Gastrocnemius medialis (tissue), 4 donors: ENCODE measurements around the gene BRS3.

ENCODE experiments used
- POLR2A ChIP-seq, 2 donors: fragments of 450-650 bp; IDR thresholded peaks; one replicate each; pipeline ENCODE4 v1.6.1; 2017; ENCODE audit warnings: antibody characterized with exemption in 2 of 2, mild to moderate bottlenecking in 2 of 2, moderate library complexity in 2 of 2
- TF ChIP-seq, protein P1 (sequence below), 5 experiments: fragments of 450-650 bp in 3 of 5; fragments of 200-600 bp in 2 of 5; sonication (generic) in 2 of 5; IDR thresholded peaks in 4 of 5; conservative IDR thresholded peaks in 1 of 5; 1 replicate in 4 of 5; 2 replicates in 1 of 5; pipeline ENCODE4 v1.5.1; 2016 to 2019; ENCODE audit warnings: antibody characterized with exemption in 5 of 5, mild to moderate bottlenecking in 3 of 5, moderate library complexity in 3 of 5

DNA sequence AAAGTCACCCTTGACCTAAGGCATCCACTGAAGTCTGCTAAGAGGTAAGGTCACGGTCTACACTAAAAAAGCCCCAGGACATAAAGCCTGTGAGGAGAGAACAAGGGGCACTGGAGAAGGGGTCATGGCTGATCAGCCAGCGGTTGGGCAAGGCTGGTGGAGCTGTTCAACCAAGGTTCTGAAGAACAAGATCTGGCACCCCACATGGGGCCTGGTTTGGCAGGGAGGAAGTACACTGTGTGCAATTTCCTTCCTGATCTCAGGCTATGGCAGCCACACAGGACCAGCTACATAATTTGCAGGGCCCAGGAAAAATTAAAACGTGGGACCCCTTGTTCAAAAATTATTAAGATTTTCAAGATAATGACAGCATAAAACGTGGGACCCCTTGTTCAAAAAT lies 14.1 kb upstream of the BRS3 start:
- TF ChIP-seq, protein P1, sequence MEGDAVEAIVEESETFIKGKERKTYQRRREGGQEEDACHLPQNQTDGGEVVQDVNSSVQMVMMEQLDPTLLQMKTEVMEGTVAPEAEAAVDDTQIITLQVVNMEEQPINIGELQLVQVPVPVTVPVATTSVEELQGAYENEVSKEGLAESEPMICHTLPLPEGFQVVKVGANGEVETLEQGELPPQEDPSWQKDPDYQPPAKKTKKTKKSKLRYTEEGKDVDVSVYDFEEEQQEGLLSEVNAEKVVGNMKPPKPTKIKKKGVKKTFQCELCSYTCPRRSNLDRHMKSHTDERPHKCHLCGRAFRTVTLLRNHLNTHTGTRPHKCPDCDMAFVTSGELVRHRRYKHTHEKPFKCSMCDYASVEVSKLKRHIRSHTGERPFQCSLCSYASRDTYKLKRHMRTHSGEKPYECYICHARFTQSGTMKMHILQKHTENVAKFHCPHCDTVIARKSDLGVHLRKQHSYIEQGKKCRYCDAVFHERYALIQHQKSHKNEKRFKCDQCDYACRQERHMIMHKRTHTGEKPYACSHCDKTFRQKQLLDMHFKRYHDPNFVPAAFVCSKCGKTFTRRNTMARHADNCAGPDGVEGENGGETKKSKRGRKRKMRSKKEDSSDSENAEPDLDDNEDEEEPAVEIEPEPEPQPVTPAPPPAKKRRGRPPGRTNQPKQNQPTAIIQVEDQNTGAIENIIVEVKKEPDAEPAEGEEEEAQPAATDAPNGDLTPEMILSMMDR (IDR thresholded peaks at IDR 0.05 in 4 of 5, conservative IDR thresholded peaks at IDR 0.05 in 1 of 5), result no peak
- TF ChIP-seq POLR2A (IDR thresholded peaks at IDR 0.05), result no peak
